Right lobe of liver (tissue), 6 donors: ENCODE data around the gene OR51S1. TPM values are rescaled to one million over a fixed set of nuclear protein-coding genes. Genes with fewer than 3 reads are reported as not detected.

Source experiments
- ATAC-seq, 4 donors: fragments of 200-7000 bp; cut with Tn5 transposase; one replicate each; pipeline ENCODE4 v1.9.1; 2020; ENCODE audit warnings: mild to moderate bottlenecking in 4 of 4, moderate library complexity in 4 of 4
- DNase-seq, 3 donors: peaks; one replicate each; pipeline ENCODE4 v3.0.0-alpha.2; 2020
- H3K27ac ChIP-seq, 3 donors: fragments of 200-600 bp; one replicate each; pipeline ENCODE4 v1.8.0; 2022
- H3K27me3 ChIP-seq, 2 donors: fragments of 200-600 bp; one replicate each; pipeline ENCODE4 v1.8.0; 2022
- H3K36me3 ChIP-seq, 4 donors: fragments of 200-600 bp; sonication (generic) in 1 of 4; one replicate each; pipeline versions ENCODE4 v1.5.1 to v1.8.0; 2017 to 2022; ENCODE audit warnings: control low read depth in 1 of 4
- H3K4me1 ChIP-seq, 4 donors: fragments of 200-600 bp; sonication (generic) in 1 of 4; one replicate each; pipeline versions ENCODE4 v1.5.1 to v1.8.0; 2017 to 2022; ENCODE audit warnings: control low read depth in 1 of 4
- H3K4me3 ChIP-seq, 3 donors: fragments of 200-600 bp; one replicate each; pipeline ENCODE4 v1.8.0; 2022
- H3K9me3 ChIP-seq, 4 donors: fragments of 200-600 bp; sonication (generic) in 1 of 4; one replicate each; pipeline versions ENCODE4 v1.5.1 to v1.8.0; 2017 to 2022; ENCODE audit warnings: control low read depth in 1 of 4
- CTCF ChIP-seq, 4 donors: fragments of 200-600 bp in 3 of 4; fragments of 450-650 bp in 1 of 4; IDR thresholded peaks; one replicate each; pipeline versions ENCODE4 v1.5.1 to v1.8.0; 2016 to 2022; ENCODE audit warnings: antibody characterized with exemption in 4 of 4, mild to moderate bottlenecking in 2 of 4
- POLR2A ChIP-seq: fragments of 450-650 bp; IDR thresholded peaks from one replicate; pipeline ENCODE4 v1.6.1; 2017; ENCODE audit warnings: antibody characterized with exemption, mild to moderate bottlenecking
- WGBS: methylation state at CpG from one replicate; pipeline ENCODE4 v1.1.6; 2018; ENCODE audit warnings: low coverage, low lambda C conversion rate; ENCODE audit not compliant: insufficient coverage; ENCODE audit errors: missing lambda C conversion rate; 5-methylcytosine and 5-hydroxymethylcytosine counted together
- intact Hi-C, 2 donors: fragments of 100-400 bp; cut with DNase I; formaldehyde crosslinking; loops; one replicate each; pipeline versions ENCODE4 v1.11.2 to v1.14.1; 2022
- total RNA-seq, 6 experiments: library from RNA; depleted of rRNA in 2 of 6; stranded (reverse); fragments of >200 nt in 2 of 6; fragmentation: NEBNext Ultra II Directional in 3 of 6; extraction: Animal tissue kit (Norgen Biotek cat#: 25700) in 3 of 6; gene quantifications; one replicate each; pipeline versions ENCODE4 v1.1.0 to v1.2.4, GENCODE V29; 2016 to 2023
- donor health status: DM: no; HTN: yes; CAD: no.
- donor health status: DM: no; HTN: no; CAD: no.
- donor health status: DM: no; HTN: no; CAD: no.
- donor health status: DM: no; HTN: yes; CAD: no.
- donor health status: DM: no; HTN: yes; CAD: no.

OR51S1 gene
- total RNA-seq, 6 experiments from 2014 or later = not detected

GRCh38 chr11:4826425-4826824, 22.6 kb downstream of the OR51S1 start:
- ATAC-seq = no peak
- Histone ChIP-seq H3K27ac (no peak overlapping the region), H3K9me3 (no peaks in the 10 kb centered on the region), H3K4me1 (no peaks in the 10 kb centered on the region), H3K27me3 (no peaks in the 10 kb centered on the region), H3K36me3 (no peaks in the 10 kb centered on the region), H3K4me3 (no peak overlapping the region)
- intact Hi-C loops = no loop called here
- no peak for TF ChIP-seq POLR2A
- no peak for TF ChIP-seq CTCF (IDR thresholded peaks at IDR 0.05)
- no peak for DNase-seq

- H3K36me3 ChIP-seq = no peaks in the 10 kb centered on the region
- no peak overlapping the region for H3K27ac ChIP-seq
- TF ChIP-seq CTCF (IDR thresholded peaks at IDR 0.05) = no peak
- TF ChIP-seq POLR2A = no peak
- no peak overlapping the region for H3K4me3 ChIP-seq
- H3K9me3 ChIP-seq = no peaks in the 10 kb centered on the region
- no peaks in the 10 kb centered on the region for H3K4me1 ChIP-seq
- no peak for ATAC-seq
- H3K27me3 ChIP-seq = no peaks in the 10 kb centered on the region
- no peak for DNase-seq
- intact Hi-C loops = no loop called here
Observed at GRCh38 chr11:4825132-4825531, 23.9 kb downstream of the OR51S1 start.

GRCh38 chr11:4821021-4821420, 28.0 kb downstream of the OR51S1 start, which contains the start of gene OR51F2:
Gene OR51F2, plus strand, starts transcription at chr11:4821321. Its CDS starts 101 bp downstream, at chr11:4821422.
- no peak for TF ChIP-seq CTCF (IDR thresholded peaks at IDR 0.05)
- no peak for TF ChIP-seq POLR2A
- Histone ChIP-seq H3K4me1 (no peaks in the 10 kb centered on the region), H3K9me3 (no peaks in the 10 kb centered on the region), H3K27me3 (no peaks in the 10 kb centered on the region), H3K4me3 (no peak within 1 kb of the TSS), H3K36me3 (no peaks in the 10 kb centered on the region), H3K27ac (no peak within 1 kb of the TSS)
- intact Hi-C loops = no loop called here
- DNase-seq (no peak), ATAC-seq (no peak)
- WGBS = 60% methylated on average over 1 of the region's 1 CpG

GRCh38 chr11:4809246-4809645, 39.8 kb downstream of the OR51S1 start:
- DNase-seq (no peak), ATAC-seq (no peak)
- intact Hi-C loops = no loop called here
- WGBS = 84% methylated on average over 2 of the region's 2 CpGs
- no peak for TF ChIP-seq POLR2A
- no peak for TF ChIP-seq CTCF (IDR thresholded peaks at IDR 0.05)
- Histone ChIP-seq H3K27ac (no peak overlapping the region), H3K4me1 (no peaks in the 10 kb centered on the region), H3K36me3 (no peaks in the 10 kb centered on the region), H3K27me3 (no peaks in the 10 kb centered on the region), H3K4me3 (no peak overlapping the region), H3K9me3 (no peaks in the 10 kb centered on the region)

GRCh38 chr11:4808476-4808875, 40.5 kb downstream of the OR51S1 start:
- no peak for DNase-seq
- Histone ChIP-seq H3K4me1 (no peaks in the 10 kb centered on the region), H3K27me3 (no peaks in the 10 kb centered on the region), H3K27ac (no peak overlapping the region), H3K4me3 (no peak overlapping the region), H3K9me3 (no peaks in the 10 kb centered on the region), H3K36me3 (no peaks in the 10 kb centered on the region)
- intact Hi-C loops = no loop called here
- WGBS = 40% methylated on average over 1 of the region's 1 CpG
- ATAC-seq = no peak
- TF ChIP-seq POLR2A (no peak), CTCF (IDR thresholded peaks at IDR 0.05) (no peak)
